ENCODE measurements around the gene AMACR. TPM values are rescaled to one million over a fixed set of nuclear protein-coding genes. Genes with fewer than 3 reads are reported as not detected.
"Not testable (repeated sequence)": the region's sequence is repeated elsewhere in the genome, so short reads cannot be mapped to it uniquely, and the experiment has no call there.

Gene AMACR
- total RNA-seq, 2 experiments from 2014 or later, result 6.5 to 7.7 TPM

GRCh38 chr5:34014626-34015025 is 6.8 kb upstream of the AMACR start:
- ChIA-PET CTCF (no interaction called here), POLR2A (no interaction called here)
- peak overlapping the region; percentile 8 for H3K27ac Mint-ChIP-seq
- no peaks in the 10 kb centered on the region for H3K27me3 Mint-ChIP-seq
- peaks cover 12% of the 10 kb centered on the region for H3K4me1 Mint-ChIP-seq (ENCODE audit: low read depth)
- ATAC-seq (no peak), DNase-seq (no peak)
- H3K4me3 Mint-ChIP-seq, result no peak overlapping the region
- no peaks in the 10 kb centered on the region for H3K9me3 Mint-ChIP-seq
- intact Hi-C loops (cut with micrococcal nuclease), result no loop called here
- no peaks in the 10 kb centered on the region for H3K36me3 Mint-ChIP-seq (ENCODE audit: low read depth)
- TF ChIP-seq, protein P1, sequence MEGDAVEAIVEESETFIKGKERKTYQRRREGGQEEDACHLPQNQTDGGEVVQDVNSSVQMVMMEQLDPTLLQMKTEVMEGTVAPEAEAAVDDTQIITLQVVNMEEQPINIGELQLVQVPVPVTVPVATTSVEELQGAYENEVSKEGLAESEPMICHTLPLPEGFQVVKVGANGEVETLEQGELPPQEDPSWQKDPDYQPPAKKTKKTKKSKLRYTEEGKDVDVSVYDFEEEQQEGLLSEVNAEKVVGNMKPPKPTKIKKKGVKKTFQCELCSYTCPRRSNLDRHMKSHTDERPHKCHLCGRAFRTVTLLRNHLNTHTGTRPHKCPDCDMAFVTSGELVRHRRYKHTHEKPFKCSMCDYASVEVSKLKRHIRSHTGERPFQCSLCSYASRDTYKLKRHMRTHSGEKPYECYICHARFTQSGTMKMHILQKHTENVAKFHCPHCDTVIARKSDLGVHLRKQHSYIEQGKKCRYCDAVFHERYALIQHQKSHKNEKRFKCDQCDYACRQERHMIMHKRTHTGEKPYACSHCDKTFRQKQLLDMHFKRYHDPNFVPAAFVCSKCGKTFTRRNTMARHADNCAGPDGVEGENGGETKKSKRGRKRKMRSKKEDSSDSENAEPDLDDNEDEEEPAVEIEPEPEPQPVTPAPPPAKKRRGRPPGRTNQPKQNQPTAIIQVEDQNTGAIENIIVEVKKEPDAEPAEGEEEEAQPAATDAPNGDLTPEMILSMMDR (IDR thresholded peaks at IDR 0.05), result no peak

DNA sequence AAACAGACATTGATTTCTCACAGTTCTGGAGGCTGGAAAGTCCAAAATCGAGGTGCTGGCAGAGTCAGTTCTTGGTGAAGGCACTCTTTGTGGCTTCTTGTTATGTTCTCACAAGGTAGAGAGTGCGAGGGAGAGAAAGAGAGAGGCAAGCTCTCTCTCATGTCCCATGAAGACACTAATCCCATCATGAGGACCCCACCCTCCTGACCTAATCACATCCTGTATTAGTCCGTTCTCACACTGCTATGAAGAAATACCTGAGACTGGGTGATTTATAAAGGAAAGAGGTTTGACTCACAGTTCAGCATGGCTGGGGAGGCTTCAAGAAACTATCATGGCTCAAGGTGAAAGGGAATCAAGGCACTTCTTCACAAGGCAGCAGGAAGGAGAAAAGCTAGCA is 5.7 kb upstream of the AMACR start:
- no peak overlapping the region for H3K27ac Mint-ChIP-seq
- CTCF ChIA-PET, result no interaction called here
- no peaks in the 10 kb centered on the region for H3K9me3 Mint-ChIP-seq
- intact Hi-C loops (cut with micrococcal nuclease), result no loop called here
- H3K27me3 Mint-ChIP-seq, result no peaks in the 10 kb centered on the region
- no peaks in the 10 kb centered on the region for H3K36me3 Mint-ChIP-seq (ENCODE audit: low read depth)
- no peak overlapping the region for H3K4me3 Mint-ChIP-seq
- POLR2A ChIA-PET, result no interaction called here
- ATAC-seq (no peak), DNase-seq (no peak)
- TF ChIP-seq, protein P1 (IDR thresholded peaks at IDR 0.05), result no peak
- H3K4me1 Mint-ChIP-seq (ENCODE audit: low read depth), result peaks cover 20% of the 10 kb centered on the region

GRCh38 chr5:34012791-34013190 is 4.9 kb upstream of the AMACR start:
- ChIA-PET CTCF (no interaction called here), POLR2A (interaction anchor here (0.6 kb wide), 2 partner anchors 472 to 570 kb away, joined by 3 read pairs; no protein-coding TSS in a partner anchor)
- ATAC-seq (no peak), DNase-seq (no peak)
- Mint-ChIP-seq H3K9me3 (no peaks in the 10 kb centered on the region), H3K27ac (no peak overlapping the region), H3K4me1 (ENCODE audit: low read depth) (peaks cover 20% of the 10 kb centered on the region), H3K27me3 (no peaks in the 10 kb centered on the region), H3K36me3 (ENCODE audit: low read depth) (no peaks in the 10 kb centered on the region), H3K4me3 (no peak overlapping the region)
- intact Hi-C loops (cut with micrococcal nuclease), result no loop called here
- TF ChIP-seq, protein P1 (IDR thresholded peaks at IDR 0.05), result no peak

DNA sequence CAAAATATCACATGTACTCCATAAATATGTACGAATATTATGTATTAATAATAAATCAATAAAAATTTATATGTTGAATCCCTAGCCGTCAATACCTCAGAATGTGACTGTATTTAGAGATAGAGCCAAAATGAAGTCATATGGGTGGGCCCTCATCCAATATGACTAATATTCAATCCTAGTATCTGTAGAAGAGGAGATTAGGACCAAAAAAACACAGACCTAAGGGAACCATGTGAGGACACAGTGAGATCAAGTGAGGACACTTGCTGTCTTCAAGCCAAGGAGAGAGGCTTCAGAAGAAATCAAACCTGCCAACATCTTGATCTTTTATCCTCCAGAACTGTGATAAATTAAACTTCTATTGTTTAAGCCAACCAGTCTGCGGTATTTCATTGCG is 3.7 kb upstream of the AMACR start:
- ChIA-PET POLR2A (no interaction called here), CTCF (interaction anchor here (0.7 to 1.2 kb wide), 2 partner anchors 14 kb away, joined by 3 to 4 read pairs; no protein-coding TSS in a partner anchor)
- no peak for DNase-seq
- Mint-ChIP-seq H3K9me3 (no peaks in the 10 kb centered on the region), H3K4me3 (no peak overlapping the region), H3K36me3 (ENCODE audit: low read depth) (no peaks in the 10 kb centered on the region), H3K4me1 (ENCODE audit: low read depth) (peaks cover 26% of the 10 kb centered on the region), H3K27me3 (no peaks in the 10 kb centered on the region), H3K27ac (no peak overlapping the region)
- no peak for ATAC-seq
- intact Hi-C loops (cut with micrococcal nuclease), result no loop called here
- TF ChIP-seq, protein P1 (IDR thresholded peaks at IDR 0.05), result no peak

GRCh38 chr5:34010146-34010545 is 2.3 kb upstream of the AMACR start:
- H3K36me3 Mint-ChIP-seq (ENCODE audit: low read depth); H3K27me3 Mint-ChIP-seq; intact Hi-C loops (cut with micrococcal nuclease); DNase-seq; ATAC-seq; H3K4me3 Mint-ChIP-seq; H3K9me3 Mint-ChIP-seq; POLR2A ChIA-PET; H3K27ac Mint-ChIP-seq: not testable (repeated sequence)
- peaks cover 30% of the 10 kb centered on the region for H3K4me1 Mint-ChIP-seq (ENCODE audit: low read depth)
- CTCF ChIA-PET, result interaction anchor here (1.2 kb wide), 1 partner anchor 13 kb away, joined by 3 read pairs; no protein-coding TSS in a partner anchor

DNA sequence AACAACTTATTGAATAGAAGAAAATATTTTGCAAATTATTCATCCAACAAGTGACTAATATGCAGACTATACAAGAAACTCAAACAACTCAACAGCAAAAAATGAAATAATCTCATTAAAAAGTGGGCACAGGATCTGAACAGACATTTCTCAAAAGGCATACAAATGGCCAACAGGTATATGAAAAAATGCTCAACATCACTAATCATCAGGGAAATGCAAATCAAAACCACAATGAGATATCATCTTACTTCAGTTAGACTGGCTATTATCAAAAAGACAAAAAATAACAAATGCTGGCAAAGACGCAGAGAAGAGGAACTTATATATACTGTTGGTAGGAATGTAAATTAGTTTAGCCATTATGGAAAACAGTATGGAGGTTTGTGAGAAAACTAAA is 1.8 kb upstream of the AMACR start:
- CTCF ChIA-PET, result no interaction called here
- ATAC-seq (no peak), DNase-seq (no peak)
- POLR2A ChIA-PET, result no interaction called here
- H3K27me3 Mint-ChIP-seq, result no peaks in the 10 kb centered on the region
- TF ChIP-seq, protein P1 (IDR thresholded peaks at IDR 0.05), result no peak
- H3K9me3 Mint-ChIP-seq, result no peaks in the 10 kb centered on the region
- no peak overlapping the region for H3K4me3 Mint-ChIP-seq
- peaks cover 27% of the 10 kb centered on the region for H3K4me1 Mint-ChIP-seq (ENCODE audit: low read depth)
- no peak overlapping the region for H3K27ac Mint-ChIP-seq
- H3K36me3 Mint-ChIP-seq (ENCODE audit: low read depth), result peaks cover 4% of the 10 kb centered on the region
- intact Hi-C loops (cut with micrococcal nuclease), result no loop called here

Measured in activated CD8-positive, alpha-beta T cell treated with anti-CD3 and anti-CD28 coated beads for 36 hours (primary cell).